ENCODE data around the gene IKZF1.

DNA sequence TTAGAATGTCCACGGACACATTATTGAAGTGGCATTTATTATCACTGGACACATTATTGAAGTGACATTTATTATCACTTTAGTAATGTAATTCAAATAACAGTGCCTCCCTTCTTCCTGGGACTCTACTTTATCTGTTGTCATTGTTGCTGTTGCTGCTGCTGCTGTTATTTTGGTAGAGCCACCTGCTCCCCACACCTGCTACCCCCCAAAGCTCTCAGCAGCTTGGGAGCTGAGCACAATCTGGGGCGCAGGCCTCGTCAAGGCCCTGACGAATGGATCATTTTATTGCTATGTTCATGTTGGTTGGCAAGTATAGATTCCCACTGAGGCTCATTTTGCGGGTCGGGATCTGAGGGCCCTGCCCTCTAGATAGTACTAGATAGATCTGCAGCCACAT lies 120.8 kb downstream of the IKZF1 start:
- no peak for TF ChIP-seq CTCF (conservative IDR thresholded peaks at IDR 0.05 in 1 of 2, IDR thresholded peaks at IDR 0.05 in 1 of 2; ENCODE audit: extremely low read depth in 1 of 2, insufficient read depth in 1 of 2, low read depth in 1 of 2, low read length in 2 of 2)
- TF ChIP-seq EZH2 (IDR thresholded peaks at IDR 0.05; ENCODE audit: borderline replicate concordance, low read length): no peak
